GM19452 (cell line): ENCODE data around the gene MROH7.
"Not testable (repeated sequence)": the region's sequence is repeated elsewhere in the genome, so short reads cannot be mapped to it uniquely, and the experiment has no call there.

Experiments used
- ATAC-seq: cut with Tn5 transposase; IDR thresholded peaks from one replicate; pipeline ENCODE4 v1.9.1; 2021; ENCODE audit not compliant: unreplicated experiment

MROH7 gene

GRCh38 chr1:54609301-54609921, 32.2 kb upstream of the MROH7 start:
- ATAC-seq = no peak

GRCh38 chr1:54610048-54610447, 31.5 kb upstream of the MROH7 start:
- no peak for ATAC-seq

GRCh38 chr1:54610601-54611580, 30.7 kb upstream of the MROH7 start:
- ATAC-seq = no peak

- ATAC-seq = no peak
Observed at GRCh38 chr1:54611621-54612020, 30.0 kb upstream of the MROH7 start.

- no peak for ATAC-seq
Observed at GRCh38 chr1:54614024-54614423, 27.6 kb upstream of the MROH7 start.

GRCh38 chr1:54614563-54614962, 27.0 kb upstream of the MROH7 start:
- no peak for ATAC-seq

DNA sequence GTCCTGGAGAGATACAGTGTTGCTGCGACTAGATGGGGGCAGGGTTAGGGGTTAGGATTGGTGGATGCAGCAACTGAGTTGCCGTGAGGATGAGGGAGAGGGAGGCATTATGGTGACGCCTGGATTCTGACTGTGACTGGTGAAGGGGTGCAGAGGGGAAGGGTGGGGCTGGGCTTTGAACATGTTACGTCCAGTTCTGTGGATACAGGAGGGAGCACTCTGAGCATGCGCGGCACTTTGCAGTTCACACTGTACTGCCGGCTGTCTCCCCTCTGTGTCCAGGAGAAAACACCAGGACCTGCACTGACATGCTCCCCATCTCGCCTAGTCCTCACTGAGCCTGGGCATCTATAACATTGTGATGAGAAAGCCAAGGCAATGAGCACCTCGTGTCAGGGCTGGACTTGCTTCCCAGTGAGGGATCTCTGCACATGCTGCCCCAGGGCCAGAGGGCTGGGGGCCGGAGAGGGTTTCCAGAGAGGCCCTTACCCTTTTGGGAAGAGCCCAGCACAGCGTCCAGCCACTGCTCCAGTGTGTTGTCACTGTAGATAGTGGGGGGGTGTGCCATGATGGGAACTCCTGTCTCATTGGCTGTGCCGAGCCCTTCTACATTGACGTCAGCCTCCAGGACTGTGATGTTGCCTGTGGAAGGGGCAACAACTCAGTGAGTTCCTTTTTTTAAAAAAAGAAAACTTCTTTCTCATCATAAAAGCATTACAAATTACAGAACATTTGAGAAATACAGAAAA, 25.9 kb upstream of the MROH7 start:
- ATAC-seq = no peak

DNA sequence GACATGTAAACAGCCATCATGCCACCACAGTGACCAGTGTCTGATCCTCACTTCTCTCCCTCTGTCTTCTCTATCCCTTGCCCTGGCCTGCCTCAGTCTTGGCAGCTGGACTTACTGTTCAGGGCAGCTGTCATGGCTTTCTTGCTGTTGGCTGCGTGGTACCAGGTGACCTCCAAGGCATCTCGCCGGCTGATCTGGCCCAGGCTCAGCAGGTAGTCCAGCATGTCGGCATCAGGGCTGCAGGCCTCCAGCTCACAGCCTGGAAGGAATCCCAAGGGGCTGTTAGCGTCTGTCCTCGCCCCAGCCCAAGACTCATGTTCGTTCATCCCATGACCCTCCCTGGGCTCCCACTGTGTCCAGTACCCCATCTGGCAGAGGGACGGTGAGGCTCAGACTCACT, 21.8 kb upstream of the MROH7 start:
- ATAC-seq = no peak

- ATAC-seq = no peak
Observed at GRCh38 chr1:54623216-54624007, 18.2 kb upstream of the MROH7 start, which contains the start of gene FAM151A. FAM151A (minus strand) TSS chr1:54623525; CDS start chr1:54623395, 130 bp downstream.

- ATAC-seq = no peak
Observed at GRCh38 chr1:54624466-54625464, 16.8 kb upstream of the MROH7 start.

GRCh38 chr1:54627196-54627595, 14.4 kb upstream of the MROH7 start:
- no peak for ATAC-seq

DNA sequence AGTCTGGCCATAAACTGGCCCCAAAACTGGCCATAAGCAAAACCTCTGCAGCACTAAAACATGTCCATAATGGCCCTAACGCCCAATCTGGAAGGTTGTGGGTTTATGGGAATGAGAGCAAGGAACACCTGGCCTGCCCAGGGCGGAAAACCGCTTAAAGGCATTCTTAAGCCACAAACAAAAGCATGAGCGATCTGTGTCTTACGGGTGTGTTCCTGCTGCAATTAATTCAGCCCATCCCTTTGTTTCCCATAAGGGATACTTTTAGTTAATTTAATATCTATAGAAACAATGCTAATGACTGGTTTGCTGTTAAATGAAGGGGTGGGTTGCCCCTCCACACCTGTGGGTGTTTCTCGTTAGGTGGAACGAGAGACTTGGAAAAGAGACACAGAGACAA, 5.8 kb upstream of the MROH7 start:
- ATAC-seq = not testable (repeated sequence)

GRCh38 chr1:54636461-54637446, 4.8 kb upstream of the MROH7 start:
- not testable (repeated sequence) for ATAC-seq

- ATAC-seq = no peak
Observed at GRCh38 chr1:54640361-54640760, 1.2 kb upstream of the MROH7 start.

GRCh38 chr1:54643736-54644135, 2.1 kb downstream of the MROH7 start:
- no peak for ATAC-seq

DNA sequence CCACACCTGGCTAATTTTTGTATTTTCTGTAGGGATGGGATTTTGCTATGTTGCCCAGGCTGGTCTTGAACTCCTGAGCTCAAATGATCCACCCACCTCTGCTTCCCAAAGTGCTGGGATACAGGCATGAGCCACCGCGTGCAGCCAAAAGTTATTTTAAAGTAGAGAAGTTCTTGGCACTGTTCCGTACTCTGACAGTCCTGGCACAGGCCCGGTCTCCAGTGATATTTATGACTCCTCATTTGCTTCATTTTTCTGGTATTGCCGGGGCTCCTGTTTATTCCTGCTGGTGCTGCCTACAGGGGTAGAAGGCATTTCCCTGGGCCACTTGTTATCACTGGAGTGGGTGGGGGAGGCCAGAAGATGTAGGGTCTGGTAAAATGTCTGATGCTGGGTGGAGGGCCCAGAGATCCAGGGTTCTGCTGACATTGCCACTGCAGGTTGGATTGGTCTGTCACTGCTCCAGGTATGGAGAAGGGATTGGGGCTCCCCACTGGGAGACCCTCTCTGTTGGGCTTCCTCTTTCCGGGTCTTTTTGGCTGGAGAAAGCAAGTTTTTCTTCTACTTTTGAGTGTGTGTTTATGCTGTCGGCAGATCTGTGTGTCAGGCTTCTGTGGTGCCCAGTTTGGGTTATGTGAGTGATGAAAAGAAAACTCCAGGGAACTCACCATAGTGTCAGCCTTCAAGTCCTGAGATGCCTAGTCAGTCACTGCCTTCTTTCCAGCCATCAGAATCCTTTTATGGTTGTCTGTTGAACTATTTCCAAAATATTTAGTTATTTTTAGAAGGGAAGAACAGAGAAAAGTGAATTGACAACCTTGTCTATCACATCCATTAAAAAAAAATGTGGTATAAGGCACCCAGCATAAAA, 4.5 kb downstream of the MROH7 start:
- ATAC-seq = no peak
